ENCODE data around the gene ERC1. TPM values are rescaled to one million over a fixed set of nuclear protein-coding genes. Genes with fewer than 3 reads are reported as not detected.
A peak's percentile ranks its signal among the peaks of the same experiment; 100 is the strongest.

Gene ERC1
- total and polyA plus RNA-seq, 2 of the 4 experiments (the other 2 are of a cell fraction) = 11.6 to 25.6 TPM

GRCh38 chr12:1528791-1529190 lies 537.8 kb downstream of the ERC1 start:
- CTCF ChIA-PET = no interaction called here

More at GRCh38 chr12:1528791-1529190, 537.8 kb downstream of the ERC1 start:
- Histone ChIP-seq H3K4me1 (ENCODE audit: control insufficient read depth, insufficient read depth, low read length) (peaks cover 28% of the 10 kb centered on the region), H3K4me2 (ENCODE audit: low read depth, low read length) (no peak overlapping the region), H3K36me3 (ENCODE audit: control insufficient read depth, insufficient read depth, low read length) (no peaks in the 10 kb centered on the region), H2AK5ac (ENCODE audit: low read depth, low read length) (peak overlapping the region; percentile 66), H4K20me1 (ENCODE audit: insufficient read depth, low read length) (peaks cover 24% of the 10 kb centered on the region), H3K23ac (ENCODE audit: low read depth, low read length) (peak overlapping the region; percentile 78), H4K5ac (ENCODE audit: low read depth, low read length) (no peak overlapping the region), H2BK5ac (ENCODE audit: low read depth, low read length, poor library complexity, severe bottlenecking) (no peak overlapping the region), H3K4me3 (ENCODE audit: insufficient read depth, low read depth, low read length) (no peak overlapping the region), H3K9ac (ENCODE audit: low read depth, low read length) (no peak overlapping the region), H3K9me1 (ENCODE audit: insufficient read depth, low read length) (peaks cover 26% of the 10 kb centered on the region), H3K56ac (ENCODE audit: extremely low read depth, insufficient read depth, low read length) (no peak overlapping the region), H3K27ac (ENCODE audit: insufficient read depth, low read length) (no peak overlapping the region), H4K91ac (ENCODE audit: insufficient read depth, low read depth, low read length) (no peak overlapping the region; the same call in 1 of the 2 replicates), H3K79me1 (ENCODE audit: low read depth in 1 of 2, low read length in 2 of 2) (peaks cover 4 to 54% of the 10 kb centered on the region in 2 experiments; a peak in 3 of 4 replicates), H2BK120ac (ENCODE audit: low read depth, low read length) (peak overlapping the region; percentile 68), H3K14ac (replicated peaks; ENCODE audit: low read depth, low read length) (no peak overlapping the region; the same call in 1 of the 2 replicates), H3K9me3 (ENCODE audit: control insufficient read depth, insufficient read depth, low read length) (no peaks in the 10 kb centered on the region), H2BK20ac (ENCODE audit: low read depth, low read length) (peak overlapping the region; percentile 43; the same call in 1 of the 2 replicates), H4K8ac (ENCODE audit: low read depth in 2 of 2, low read length in 2 of 2) (peak overlapping the region in 1 of 2 experiments; percentile 22; a peak in 1 of 4 replicates), H2AFZ (replicated peaks; ENCODE audit: low read length, poor library complexity) (no peak overlapping the region), H3K18ac (ENCODE audit: low read depth, low read length) (no peak overlapping the region; the same call in 1 of the 2 replicates), H2BK15ac (ENCODE audit: low read depth, low read length) (peak overlapping the region; percentile 23; the same call in 1 of the 3 replicates), H2AK9ac (replicated peaks; ENCODE audit: low read depth, low read length, poor library complexity) (peak overlapping the region; percentile 17), H3K4ac (ENCODE audit: low read depth, low read length) (peak overlapping the region; percentile 63), H3K27me3 (ENCODE audit: control insufficient read depth, insufficient read depth, low read length) (no peaks in the 10 kb centered on the region)
- in situ Hi-C loops (cut with MboI; ENCODE audit: low sequenced_read_pairs) = no loop called here
- ATAC-seq (ENCODE audit: low read depth) (no peak), DNase-seq (no peak)
- dilution Hi-C loops (cut with HindIII; ENCODE audit: low sequenced_read_pairs, unreplicated experiment) = no loop called here
- POLR2A ChIA-PET (ENCODE audit: unreplicated experiment) = no interaction called here
- TF ChIP-seq RAD21 (IDR thresholded peaks at IDR 0.05; ENCODE audit: low read length) (no peak), RFX5 (IDR thresholded peaks at IDR 0.05; ENCODE audit: low read depth, low read length) (no peak), MXI1 (IDR thresholded peaks at IDR 0.05; ENCODE audit: borderline replicate concordance, low read depth, low read length) (no peak), MAZ (IDR thresholded peaks at IDR 0.05; ENCODE audit: borderline replicate concordance, low read depth, low read length) (no peak), RCOR1 (IDR thresholded peaks at IDR 0.05; ENCODE audit: insufficient replicate concordance, low read length) (no peak), MAFK (IDR thresholded peaks at IDR 0.05; ENCODE audit: low read depth, low read length) (no peak), USF2 (IDR thresholded peaks at IDR 0.05; ENCODE audit: low read depth, low read length) (no peak), ELK1 (IDR thresholded peaks at IDR 0.05; ENCODE audit: borderline replicate concordance, low read depth, low read length) (no peak), POLR2A (IDR thresholded peaks at IDR 0.05; ENCODE audit: low read depth, low read length) (no peak), NFE2L2 (IDR thresholded peaks at IDR 0.05; ENCODE audit: low read depth, low read length) (no peak), BHLHE40 (IDR thresholded peaks at IDR 0.05; ENCODE audit: low read depth, low read length) (no peak), CHD1 (IDR thresholded peaks at IDR 0.05; ENCODE audit: low read depth, low read length) (no peak), CTCF (conservative IDR thresholded peaks at IDR 0.05; ENCODE audit: low read depth, low read length) (no peak), CEBPB (IDR thresholded peaks at IDR 0.05; ENCODE audit: low read depth, low read length) (no peak), FOS (IDR thresholded peaks at IDR 0.05; ENCODE audit: low read depth, low read length) (no peak), SMC3 (IDR thresholded peaks at IDR 0.05; ENCODE audit: low read depth, low read length) (no peak)
- intact Hi-C loops (cut with micrococcal nuclease) = no loop called here
- BruUV-seq (replicated peaks) = no TSS peak
- WGBS, 2 experiments (ENCODE audit: extremely low coverage in 2 of 2, insufficient read length in 1 of 2) = no CpG with 5 or more reads among the region's 3 CpGs
